Measurements from ENCODE around the gene PAX6.

GRCh38 chr11:31805629-31806185, 5.4 kb downstream of the PAX6 start:
- TF ChIP-seq POLR2A (IDR thresholded peaks at IDR 0.05) (no peak), CTCF (IDR thresholded peaks at IDR 0.05) (no peak)

Data from testis (tissue), 2 donors.